Measurements from ENCODE around the gene TMEM125.

The TMEM125 gene

GRCh38 chr1:43294761-43295160, 25.0 kb downstream of the TMEM125 start:
- DNase-seq, result no peak

GRCh38 chr1:43296207-43296606, 26.4 kb downstream of the TMEM125 start:
- DNase-seq, result no peak

DNA sequence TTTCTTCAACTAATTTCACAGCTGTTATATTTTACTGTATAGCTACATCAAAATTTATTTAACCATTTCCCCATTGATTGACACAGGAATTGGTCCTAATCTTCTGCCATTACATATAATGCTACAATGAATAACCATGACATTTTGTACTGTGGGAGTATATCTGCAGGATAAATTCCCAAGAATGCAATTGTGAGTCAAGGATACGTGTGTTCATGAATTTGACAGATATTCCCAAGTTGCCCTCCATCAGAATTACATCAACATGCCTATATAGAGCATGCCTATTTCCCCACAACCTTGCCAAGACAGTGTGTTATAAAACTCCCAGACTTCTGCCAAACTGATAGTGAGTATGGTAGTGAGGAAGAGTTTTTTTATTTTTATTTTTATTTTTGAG, 28.3 kb downstream of the TMEM125 start:
- DNase-seq, result no peak

GRCh38 chr1:43299101-43299500, 29.3 kb downstream of the TMEM125 start:
- no peak for DNase-seq

DNA sequence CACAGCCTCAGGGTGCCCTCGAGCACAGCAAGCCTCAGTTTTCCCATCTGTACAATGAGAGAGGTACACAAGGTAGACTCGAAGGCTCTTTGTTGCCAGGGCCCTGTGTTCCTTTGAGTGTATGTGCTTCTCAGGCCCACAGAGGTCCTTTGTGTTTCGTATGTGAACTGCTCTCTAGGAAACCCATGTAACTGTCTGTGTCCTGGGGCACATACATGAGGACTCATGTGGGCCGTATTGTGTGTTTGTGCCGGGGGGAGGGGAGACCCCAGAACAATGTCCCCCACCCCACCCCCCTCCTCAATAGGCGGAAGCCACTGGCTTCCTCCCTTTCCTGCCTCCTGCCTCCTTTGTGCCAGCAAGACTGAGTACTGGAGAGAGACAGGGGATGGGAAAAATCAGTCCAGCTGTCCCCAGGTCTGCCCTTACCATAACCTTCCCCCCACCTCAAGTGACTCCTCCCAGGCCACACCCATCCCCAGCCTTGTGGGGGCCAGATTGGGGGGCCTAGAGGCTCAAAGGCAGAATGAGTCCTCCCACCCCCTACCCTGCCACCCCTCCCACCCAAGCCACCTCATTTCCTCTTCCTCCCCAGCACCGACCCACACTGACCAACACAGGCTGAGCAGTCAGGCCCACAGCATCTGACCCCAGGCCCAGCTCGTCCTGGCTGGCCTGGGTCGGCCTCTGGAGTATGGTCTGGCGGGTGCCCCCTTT, 30.8 kb downstream of the TMEM125 start, which contains the start of gene TIE1:
Gene TIE1 (plus strand): TSS at position 605 of the 717 bp plus-strand sequence. CDS start 90 bp downstream, at position 695.
- no peak for DNase-seq

DNA sequence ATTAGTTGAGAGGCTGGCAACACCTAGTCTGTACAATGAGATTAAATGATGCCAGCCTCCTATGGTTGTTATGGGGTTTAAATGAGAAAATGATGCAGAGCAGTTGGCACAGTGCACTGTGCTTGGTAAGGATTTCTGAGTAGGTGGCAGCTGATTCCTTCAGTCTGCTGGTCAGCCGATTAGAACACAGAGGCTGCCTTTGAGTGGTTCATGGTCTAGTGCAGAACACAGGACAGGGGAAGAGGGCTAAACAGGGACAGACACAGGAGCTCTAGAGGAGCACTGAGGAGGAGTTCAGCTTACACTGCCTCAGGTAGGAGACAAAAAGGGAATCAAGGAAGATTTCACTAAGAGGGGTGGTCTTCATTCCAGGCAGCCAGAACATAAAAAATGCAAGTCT, 32.4 kb downstream of the TMEM125 start:
- no peak for DNase-seq

DNA sequence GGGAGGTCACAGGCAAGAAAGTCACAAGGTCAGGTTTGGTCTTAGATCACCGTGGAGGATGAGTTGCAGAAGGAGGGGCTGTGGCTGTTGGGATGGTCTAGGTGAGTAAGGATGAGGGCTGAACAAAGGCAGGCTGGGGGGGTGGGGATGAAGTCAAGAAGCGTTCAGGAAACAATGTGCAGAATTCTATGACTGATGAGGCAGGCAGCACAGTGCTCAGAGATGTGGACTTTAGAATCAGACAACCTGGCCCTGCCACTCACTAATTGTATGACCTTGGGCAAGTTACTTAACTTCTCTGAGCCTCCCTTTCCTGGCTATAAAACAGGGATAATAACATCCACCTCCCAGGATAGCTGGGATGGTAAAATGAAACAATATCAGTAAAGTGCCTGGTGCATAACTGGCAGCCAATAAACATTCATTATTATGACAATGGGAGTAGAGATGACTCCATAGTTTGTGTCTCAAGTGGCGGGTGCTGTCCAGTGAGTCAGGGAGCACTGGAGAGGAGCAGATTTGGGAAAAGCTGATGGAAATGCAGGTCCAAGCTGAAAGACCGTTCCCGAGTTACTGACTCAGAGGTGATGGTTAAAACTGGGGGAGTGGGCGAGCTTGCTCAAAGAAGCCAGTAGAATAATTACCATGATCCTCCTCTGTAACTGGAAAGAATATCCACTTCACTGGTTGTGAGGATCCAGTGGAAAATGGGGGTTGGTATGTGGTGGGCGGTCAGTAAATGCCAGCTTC, 33.1 kb downstream of the TMEM125 start:
- no peak for DNase-seq

DNA sequence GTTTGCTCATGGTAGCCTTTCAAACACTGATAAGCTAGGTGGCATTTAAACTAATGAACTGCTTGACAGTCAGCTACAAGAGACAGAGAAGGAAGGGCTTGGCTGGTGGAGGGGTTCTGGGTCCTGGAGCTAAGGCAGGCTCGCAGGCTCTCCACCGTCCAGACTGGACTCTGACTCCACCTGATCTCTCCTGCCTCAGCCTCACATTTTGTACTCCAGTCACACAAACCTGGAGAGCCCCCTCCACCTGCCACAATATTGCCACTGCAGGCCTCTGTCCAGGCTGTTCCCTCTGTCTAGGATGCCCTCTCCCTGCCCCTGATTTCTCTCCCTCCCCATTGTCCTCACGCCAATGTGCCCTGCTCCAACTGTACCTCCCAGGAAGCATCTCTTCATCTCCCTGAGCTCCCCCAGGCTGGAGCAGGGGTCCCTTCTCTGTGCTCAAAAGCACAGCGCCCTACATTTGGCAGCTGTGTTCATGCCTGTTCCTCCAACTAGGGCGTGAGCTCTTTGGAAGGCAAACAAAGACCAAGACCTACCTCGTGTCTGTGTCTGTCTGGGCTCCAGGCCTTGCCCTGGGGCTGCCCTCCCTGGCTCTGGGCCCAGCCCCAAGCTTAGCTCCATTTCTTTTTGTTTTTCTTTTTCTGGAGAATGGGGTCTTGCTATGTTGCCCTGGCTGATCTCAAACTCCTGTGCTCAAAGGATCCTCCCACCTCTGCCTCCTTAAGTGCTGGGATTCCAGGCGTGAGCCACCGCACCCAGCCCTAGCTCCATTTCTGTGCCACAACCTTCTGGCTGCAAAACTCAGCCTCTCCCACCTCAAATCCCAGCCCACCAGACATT, 33.9 kb downstream of the TMEM125 start:
- DNase-seq, result no peak

- no peak for DNase-seq
These were observed 34.5 kb downstream of the TMEM125 start for GRCh38 chr1:43304314-43304681.

DNA sequence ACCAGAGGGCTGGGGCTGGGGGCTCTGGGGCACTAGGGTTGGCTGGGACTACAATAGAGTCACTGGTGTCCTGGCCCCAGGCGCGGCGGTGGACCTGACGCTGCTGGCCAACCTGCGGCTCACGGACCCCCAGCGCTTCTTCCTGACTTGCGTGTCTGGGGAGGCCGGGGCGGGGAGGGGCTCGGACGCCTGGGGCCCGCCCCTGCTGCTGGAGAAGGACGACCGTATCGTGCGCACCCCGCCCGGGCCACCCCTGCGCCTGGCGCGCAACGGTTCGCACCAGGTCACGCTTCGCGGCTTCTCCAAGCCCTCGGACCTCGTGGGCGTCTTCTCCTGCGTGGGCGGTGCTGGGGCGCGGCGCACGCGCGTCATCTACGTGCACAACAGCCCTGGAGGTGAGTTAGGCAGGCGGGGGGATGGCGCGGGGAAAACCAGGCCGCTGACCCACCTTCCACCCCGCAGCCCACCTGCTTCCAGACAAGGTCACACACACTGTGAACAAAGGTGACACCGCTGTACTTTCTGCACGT, 35.1 kb downstream of the TMEM125 start:
- no peak for DNase-seq

- DNase-seq, result no peak
These were observed 35.7 kb downstream of the TMEM125 start for GRCh38 chr1:43305461-43305860.

DNA sequence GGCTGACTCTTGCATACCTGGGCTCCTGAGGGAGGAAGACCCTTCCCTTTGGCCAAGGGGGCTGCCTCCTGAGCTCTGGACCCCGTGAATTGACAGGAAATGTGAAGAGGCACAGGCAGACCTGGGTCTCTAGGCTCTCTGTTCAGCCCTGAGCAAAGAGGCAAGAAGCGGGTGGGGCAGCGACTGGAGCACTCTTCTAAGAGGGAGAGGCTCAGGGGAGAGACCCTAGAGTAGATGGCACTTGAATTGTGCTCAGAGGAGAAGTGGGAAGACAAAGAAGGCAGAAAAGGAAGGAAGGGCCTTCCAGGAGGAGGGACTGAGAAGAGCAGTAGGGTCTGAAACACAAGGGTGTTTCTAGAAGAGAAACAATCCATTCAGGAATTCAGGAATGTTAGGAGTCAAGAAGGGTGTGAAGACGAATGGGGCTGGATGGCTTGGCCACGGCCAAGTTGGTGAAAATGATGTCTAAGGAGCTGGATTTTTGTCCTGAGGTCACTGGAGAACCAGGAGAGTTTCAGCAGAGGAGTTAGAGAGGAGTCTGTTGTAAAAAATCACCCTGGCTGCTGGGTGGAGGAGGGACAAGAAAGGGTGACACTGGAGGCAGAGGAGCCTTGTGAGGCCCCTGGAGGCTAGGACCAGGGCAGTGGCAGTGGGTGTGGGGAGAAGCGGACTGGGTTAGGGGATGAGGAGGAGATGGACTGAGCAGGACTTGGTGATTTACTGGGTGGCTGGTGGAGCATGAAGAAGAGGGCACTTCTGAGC, 36.3 kb downstream of the TMEM125 start:
- no peak for DNase-seq

DNA sequence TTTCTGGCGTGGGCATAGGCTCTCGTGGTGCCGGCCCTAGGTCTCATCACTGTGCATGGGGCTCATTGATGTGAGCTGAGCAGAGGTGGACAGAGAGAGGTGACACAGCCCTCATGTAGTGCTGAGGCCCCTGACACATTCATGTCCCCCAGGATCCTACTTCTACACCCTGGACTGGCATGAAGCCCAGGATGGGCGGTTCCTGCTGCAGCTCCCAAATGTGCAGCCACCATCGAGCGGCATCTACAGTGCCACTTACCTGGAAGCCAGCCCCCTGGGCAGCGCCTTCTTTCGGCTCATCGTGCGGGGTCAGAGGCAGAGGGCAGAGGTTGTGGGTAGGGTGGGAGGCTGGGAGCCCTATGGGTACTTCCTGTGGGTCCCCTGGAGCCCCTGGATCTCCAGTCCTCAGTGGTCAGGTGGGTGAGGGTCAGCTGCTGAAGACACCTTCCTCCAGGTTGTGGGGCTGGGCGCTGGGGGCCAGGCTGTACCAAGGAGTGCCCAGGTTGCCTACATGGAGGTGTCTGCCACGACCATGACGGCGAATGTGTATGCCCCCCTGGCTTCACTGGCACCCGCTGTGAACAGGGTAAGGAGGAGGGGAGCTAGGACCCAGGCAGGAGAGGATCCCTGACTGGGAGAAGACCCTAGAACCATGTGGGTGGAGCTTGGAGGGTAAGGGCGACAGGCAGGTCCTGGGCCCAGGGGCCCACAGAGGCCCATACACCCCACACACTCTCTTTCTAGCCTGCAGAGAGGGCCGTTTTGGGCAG, 37.1 kb downstream of the TMEM125 start:
- peak; percentile 24 for DNase-seq

GRCh38 chr1:43307458-43308158, 37.8 kb downstream of the TMEM125 start:
- no peak for DNase-seq

DNA sequence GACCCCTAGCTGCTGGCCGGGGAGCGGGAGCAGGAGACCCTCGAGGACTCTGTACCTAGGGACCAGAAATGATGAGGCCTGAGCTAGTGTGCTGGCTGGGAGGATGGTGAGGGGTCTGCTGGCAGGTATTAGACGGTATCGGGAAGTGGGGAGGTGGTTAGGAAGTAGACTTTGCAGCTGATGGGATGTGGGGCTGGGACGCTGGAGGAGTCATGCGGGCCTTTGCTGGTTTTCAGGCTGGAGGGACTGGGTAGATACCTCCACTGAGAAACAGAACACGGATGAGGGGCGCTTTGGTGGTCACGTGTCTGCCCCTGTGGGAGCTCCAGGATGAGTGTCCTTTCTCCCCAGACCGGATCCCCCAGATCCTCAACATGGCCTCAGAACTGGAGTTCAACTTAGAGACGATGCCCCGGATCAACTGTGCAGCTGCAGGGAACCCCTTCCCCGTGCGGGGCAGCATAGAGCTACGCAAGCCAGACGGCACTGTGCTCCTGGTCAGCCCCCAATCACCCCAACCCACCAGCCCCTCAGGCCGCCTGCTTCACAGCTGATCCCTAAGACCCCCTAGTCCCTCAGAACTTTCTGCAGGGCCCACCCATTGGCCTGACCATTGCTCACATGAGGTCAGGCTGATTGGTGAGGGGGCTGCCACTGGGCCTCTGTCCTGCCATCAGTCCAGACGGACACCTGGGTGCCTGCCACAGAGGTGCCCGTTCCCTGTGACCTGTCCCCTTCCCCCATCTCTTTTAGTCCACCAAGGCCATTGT, 39.0 kb downstream of the TMEM125 start:
- no peak for DNase-seq

GRCh38 chr1:43309405-43310025, 39.7 kb downstream of the TMEM125 start:
- no peak for DNase-seq

DNA sequence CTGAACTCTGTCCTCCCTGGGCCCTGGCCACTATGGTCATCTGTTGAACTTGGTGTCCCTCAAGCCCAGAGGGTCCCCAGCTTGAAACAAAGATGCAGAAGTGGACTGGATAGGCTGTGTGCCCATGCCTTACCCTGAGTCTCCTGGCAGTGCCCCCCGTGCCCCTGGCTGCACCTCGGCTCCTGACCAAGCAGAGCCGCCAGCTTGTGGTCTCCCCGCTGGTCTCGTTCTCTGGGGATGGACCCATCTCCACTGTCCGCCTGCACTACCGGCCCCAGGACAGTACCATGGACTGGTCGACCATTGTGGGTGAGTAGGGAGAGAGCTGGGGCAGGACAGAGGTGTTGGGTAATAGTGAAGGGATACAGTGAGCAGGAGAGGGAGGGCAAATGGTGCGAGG, 41.7 kb downstream of the TMEM125 start:
- no peak for DNase-seq

DNA sequence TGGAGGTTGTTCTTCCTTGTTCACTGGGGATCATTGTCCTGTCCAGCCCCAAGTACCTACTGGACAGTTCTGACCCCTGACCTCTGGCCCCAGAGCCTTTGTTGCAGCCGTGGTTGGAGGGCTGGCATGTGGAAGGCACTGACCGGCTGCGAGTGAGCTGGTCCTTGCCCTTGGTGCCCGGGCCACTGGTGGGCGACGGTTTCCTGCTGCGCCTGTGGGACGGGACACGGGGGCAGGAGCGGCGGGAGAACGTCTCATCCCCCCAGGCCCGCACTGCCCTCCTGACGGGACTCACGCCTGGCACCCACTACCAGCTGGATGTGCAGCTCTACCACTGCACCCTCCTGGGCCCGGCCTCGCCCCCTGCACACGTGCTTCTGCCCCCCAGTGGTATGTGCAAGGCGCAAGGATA, 42.4 kb downstream of the TMEM125 start:
- no peak for DNase-seq

DNA sequence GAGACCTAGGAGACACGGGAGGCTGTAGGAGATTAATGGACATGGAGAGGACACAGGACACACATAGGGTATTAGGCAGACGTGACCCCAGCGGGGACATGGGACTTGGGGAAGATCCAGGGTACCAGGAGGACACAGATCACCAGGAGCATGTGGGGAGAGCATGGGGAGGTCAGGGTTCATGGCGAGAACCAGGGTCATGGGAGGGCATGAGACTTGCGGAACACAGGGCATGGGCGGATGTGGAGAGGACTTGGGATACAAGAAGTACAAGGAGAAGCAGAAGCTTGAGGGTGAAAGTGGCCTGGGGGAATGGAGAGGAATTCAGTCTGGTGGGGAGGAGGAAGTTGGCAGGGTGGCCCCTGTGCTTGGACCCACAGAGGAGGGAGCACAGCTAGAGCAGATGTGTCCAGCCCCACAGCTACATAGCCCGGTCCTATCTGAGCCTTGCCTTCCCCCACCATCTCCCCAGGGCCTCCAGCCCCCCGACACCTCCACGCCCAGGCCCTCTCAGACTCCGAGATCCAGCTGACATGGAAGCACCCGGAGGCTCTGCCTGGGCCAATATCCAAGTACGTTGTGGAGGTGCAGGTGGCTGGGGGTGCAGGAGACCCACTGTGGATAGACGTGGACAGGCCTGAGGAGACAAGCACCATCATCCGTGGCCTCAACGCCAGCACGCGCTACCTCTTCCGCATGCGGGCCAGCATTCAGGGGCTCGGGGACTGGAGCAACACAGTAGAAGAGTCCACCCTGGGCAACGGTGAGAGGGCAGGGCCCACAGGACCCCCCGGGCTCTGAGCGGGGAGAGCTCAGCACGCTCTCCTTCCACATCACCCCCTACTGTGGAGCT, 43.1 kb downstream of the TMEM125 start:
- no peak for DNase-seq

Data from NCI-H2029 (cell line).